GM23338 (cell line): ENCODE measurements around the gene TOP1.

Experiments
- CREB1 ChIP-seq: fragments of 250-450 bp; sonication (Bioruptor Pico); IDR thresholded peaks from 2 replicates; pipeline ENCODE4 v1.5.0; 2020; ENCODE audit warnings: low read depth, mild to moderate bottlenecking, moderate library complexity
- EZH2 ChIP-seq: fragments of 200-600 bp; sonication (generic); IDR thresholded peaks from one replicate; pipeline ENCODE4 v1.8.0; 2017; ENCODE audit warnings: antibody characterized with exemption, mild to moderate bottlenecking, low read depth; ENCODE audit not compliant: unreplicated experiment
- EZH2phosphoT487 ChIP-seq: fragments of 200-600 bp; sonication (generic); IDR thresholded peaks from one replicate; pipeline ENCODE4 v1.8.1; 2018; ENCODE audit warnings: antibody characterized with exemption; ENCODE audit not compliant: unreplicated experiment
- TF ChIP-seq, protein P1 (sequence below), 2 experiments: fragments of 200-600 bp in 1 of 2; sonication (generic) in 1 of 2; conservative IDR thresholded peaks; 2 replicates each; pipeline versions ENCODE4 v1.5.1 to v1.6.1; 2016 to 2017; ENCODE audit warnings: antibody characterized with exemption in 2 of 2, low read depth in 2 of 2, mild to moderate bottlenecking in 2 of 2, moderate library complexity in 1 of 2

DNA sequence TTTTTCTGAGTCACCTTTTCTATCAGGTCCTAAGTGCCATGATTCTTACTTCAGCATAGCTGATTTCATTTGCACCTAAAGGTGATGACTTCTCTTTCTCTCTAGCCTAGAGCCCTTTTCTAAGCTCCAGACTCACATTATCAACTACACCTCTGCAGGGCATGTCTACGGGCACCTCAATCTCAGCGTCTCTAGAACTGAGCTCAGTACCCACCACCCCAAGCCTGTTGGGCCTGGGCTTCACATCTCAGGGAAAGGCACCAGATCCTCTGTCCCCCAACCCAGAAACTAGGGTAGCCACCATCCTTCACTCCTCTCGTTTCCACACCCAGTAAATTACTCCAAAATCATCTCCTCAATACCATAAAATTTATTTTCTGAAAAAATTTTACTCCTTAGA lies 98.1 kb downstream of the TOP1 start:
- TF ChIP-seq, protein P1, sequence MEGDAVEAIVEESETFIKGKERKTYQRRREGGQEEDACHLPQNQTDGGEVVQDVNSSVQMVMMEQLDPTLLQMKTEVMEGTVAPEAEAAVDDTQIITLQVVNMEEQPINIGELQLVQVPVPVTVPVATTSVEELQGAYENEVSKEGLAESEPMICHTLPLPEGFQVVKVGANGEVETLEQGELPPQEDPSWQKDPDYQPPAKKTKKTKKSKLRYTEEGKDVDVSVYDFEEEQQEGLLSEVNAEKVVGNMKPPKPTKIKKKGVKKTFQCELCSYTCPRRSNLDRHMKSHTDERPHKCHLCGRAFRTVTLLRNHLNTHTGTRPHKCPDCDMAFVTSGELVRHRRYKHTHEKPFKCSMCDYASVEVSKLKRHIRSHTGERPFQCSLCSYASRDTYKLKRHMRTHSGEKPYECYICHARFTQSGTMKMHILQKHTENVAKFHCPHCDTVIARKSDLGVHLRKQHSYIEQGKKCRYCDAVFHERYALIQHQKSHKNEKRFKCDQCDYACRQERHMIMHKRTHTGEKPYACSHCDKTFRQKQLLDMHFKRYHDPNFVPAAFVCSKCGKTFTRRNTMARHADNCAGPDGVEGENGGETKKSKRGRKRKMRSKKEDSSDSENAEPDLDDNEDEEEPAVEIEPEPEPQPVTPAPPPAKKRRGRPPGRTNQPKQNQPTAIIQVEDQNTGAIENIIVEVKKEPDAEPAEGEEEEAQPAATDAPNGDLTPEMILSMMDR (conservative IDR thresholded peaks at IDR 0.05; ENCODE audit: low read depth in 2 of 2): no peak
- TF ChIP-seq EZH2phosphoT487: no peak
- no peak for TF ChIP-seq CREB1 (CRISPR knock-in tag)
- TF ChIP-seq EZH2: no peak
